ENCODE results near the gene OXGR1.

Gene OXGR1

DNA sequence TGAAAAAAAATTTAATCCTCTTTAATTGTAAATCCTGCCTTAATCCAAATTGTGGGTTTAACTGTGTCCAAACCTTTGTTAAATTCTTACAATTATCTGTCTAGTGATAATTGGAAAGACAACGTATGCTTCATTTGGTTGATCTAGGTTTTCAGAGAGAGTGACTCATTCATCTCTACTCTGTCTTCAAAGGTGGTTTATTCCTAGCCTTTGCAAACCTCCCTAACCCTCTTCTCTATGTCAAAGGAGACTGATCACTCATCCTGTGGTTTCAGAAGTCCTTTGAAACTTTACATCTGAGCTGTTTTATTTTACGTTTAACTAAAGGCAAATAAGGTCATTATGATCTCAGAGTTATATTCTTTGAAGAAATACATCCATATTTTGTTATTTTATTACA lies 8.8 kb upstream of the OXGR1 start:
- no peaks in the 10 kb centered on the region for H3K27me3 ChIP-seq (ENCODE audit: insufficient read depth, low read depth)

GRCh38 chr13:97002581-97002980 lies 8.3 kb upstream of the OXGR1 start:
- Histone ChIP-seq H3K4me1 (ENCODE audit: low read depth, poor library complexity, severe bottlenecking) (no peaks in the 10 kb centered on the region), H3K4me3 (IDR thresholded peaks at IDR 0.05; ENCODE audit: insufficient read depth, low read depth, low read length) (no peak overlapping the region), H3K9ac (no peak overlapping the region), H3K27me3 (ENCODE audit: insufficient read depth, low read depth) (no peaks in the 10 kb centered on the region), H3K4me2 (no peak overlapping the region), H2AFZ (ENCODE audit: low read depth) (no peak overlapping the region), H3K27ac (no peak overlapping the region), H3K79me2 (ENCODE audit: insufficient read depth, low read depth) (no peaks in the 10 kb centered on the region), H4K20me1 (ENCODE audit: insufficient read depth) (no peaks in the 10 kb centered on the region), H3K36me3 (ENCODE audit: insufficient read depth) (no peaks in the 10 kb centered on the region)
- TF ChIP-seq, protein P1, sequence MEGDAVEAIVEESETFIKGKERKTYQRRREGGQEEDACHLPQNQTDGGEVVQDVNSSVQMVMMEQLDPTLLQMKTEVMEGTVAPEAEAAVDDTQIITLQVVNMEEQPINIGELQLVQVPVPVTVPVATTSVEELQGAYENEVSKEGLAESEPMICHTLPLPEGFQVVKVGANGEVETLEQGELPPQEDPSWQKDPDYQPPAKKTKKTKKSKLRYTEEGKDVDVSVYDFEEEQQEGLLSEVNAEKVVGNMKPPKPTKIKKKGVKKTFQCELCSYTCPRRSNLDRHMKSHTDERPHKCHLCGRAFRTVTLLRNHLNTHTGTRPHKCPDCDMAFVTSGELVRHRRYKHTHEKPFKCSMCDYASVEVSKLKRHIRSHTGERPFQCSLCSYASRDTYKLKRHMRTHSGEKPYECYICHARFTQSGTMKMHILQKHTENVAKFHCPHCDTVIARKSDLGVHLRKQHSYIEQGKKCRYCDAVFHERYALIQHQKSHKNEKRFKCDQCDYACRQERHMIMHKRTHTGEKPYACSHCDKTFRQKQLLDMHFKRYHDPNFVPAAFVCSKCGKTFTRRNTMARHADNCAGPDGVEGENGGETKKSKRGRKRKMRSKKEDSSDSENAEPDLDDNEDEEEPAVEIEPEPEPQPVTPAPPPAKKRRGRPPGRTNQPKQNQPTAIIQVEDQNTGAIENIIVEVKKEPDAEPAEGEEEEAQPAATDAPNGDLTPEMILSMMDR (conservative IDR thresholded peaks at IDR 0.05; ENCODE audit: low read depth, low read length): no peak

More for the DNA sequence above, 8.8 kb upstream of the OXGR1 start:
- Histone ChIP-seq H4K20me1 (ENCODE audit: insufficient read depth) (no peaks in the 10 kb centered on the region), H3K9ac (no peak overlapping the region), H3K4me1 (ENCODE audit: low read depth, poor library complexity, severe bottlenecking) (no peaks in the 10 kb centered on the region), H3K27ac (no peak overlapping the region), H2AFZ (ENCODE audit: low read depth) (no peak overlapping the region), H3K4me3 (IDR thresholded peaks at IDR 0.05; ENCODE audit: insufficient read depth, low read depth, low read length) (no peak overlapping the region), H3K79me2 (ENCODE audit: insufficient read depth, low read depth) (no peaks in the 10 kb centered on the region), H3K4me2 (no peak overlapping the region), H3K36me3 (ENCODE audit: insufficient read depth) (no peaks in the 10 kb centered on the region)
- TF ChIP-seq, protein P1 (conservative IDR thresholded peaks at IDR 0.05; ENCODE audit: low read depth, low read length): no peak

DNA sequence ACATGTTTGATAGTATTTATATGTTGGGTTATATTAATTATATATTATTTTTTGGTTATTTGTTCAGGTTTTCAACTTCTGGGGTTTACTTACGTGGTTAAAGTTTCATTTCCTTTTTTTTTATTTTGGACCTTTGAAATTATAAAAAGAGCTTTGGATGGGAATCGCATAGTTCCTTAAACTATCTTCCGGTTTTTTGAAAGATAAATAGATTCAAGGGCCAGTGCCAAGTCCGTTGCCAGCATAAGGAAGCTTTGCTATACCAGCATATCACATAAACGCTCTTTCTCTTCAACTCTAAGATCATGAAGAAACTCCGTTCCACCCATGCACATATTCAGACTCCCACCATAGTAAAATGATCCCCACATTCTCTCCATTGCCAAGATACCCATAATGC lies 7.4 kb upstream of the OXGR1 start:
- H3K4me3 ChIP-seq (IDR thresholded peaks at IDR 0.05; ENCODE audit: insufficient read depth, low read depth, low read length): no peak overlapping the region
- no peaks in the 10 kb centered on the region for H3K27me3 ChIP-seq (ENCODE audit: insufficient read depth, low read depth)
- no peaks in the 10 kb centered on the region for H3K4me1 ChIP-seq (ENCODE audit: low read depth, poor library complexity, severe bottlenecking)
- no peaks in the 10 kb centered on the region for H4K20me1 ChIP-seq (ENCODE audit: insufficient read depth)
- H3K9ac ChIP-seq: no peak overlapping the region
- TF ChIP-seq, protein P1 (conservative IDR thresholded peaks at IDR 0.05; ENCODE audit: low read depth, low read length): no peak
- no peak overlapping the region for H2AFZ ChIP-seq (ENCODE audit: low read depth)
- no peaks in the 10 kb centered on the region for H3K79me2 ChIP-seq (ENCODE audit: insufficient read depth, low read depth)
- no peak overlapping the region for H3K4me2 ChIP-seq
- H3K27ac ChIP-seq: no peak overlapping the region
- no peaks in the 10 kb centered on the region for H3K36me3 ChIP-seq (ENCODE audit: insufficient read depth)

GRCh38 chr13:97000295-97000925 lies 6.1 kb upstream of the OXGR1 start:
- Histone ChIP-seq H3K27me3 (ENCODE audit: insufficient read depth, low read depth) (no peaks in the 10 kb centered on the region), H3K4me3 (IDR thresholded peaks at IDR 0.05; ENCODE audit: insufficient read depth, low read depth, low read length) (no peak overlapping the region), H2AFZ (ENCODE audit: low read depth) (no peak overlapping the region), H3K79me2 (ENCODE audit: insufficient read depth, low read depth) (no peaks in the 10 kb centered on the region), H3K4me2 (no peak overlapping the region), H3K27ac (no peak overlapping the region), H3K9ac (no peak overlapping the region), H3K36me3 (ENCODE audit: insufficient read depth) (no peaks in the 10 kb centered on the region), H4K20me1 (ENCODE audit: insufficient read depth) (no peaks in the 10 kb centered on the region), H3K4me1 (ENCODE audit: low read depth, poor library complexity, severe bottlenecking) (no peaks in the 10 kb centered on the region)
- TF ChIP-seq, protein P1 (conservative IDR thresholded peaks at IDR 0.05; ENCODE audit: low read depth, low read length): no peak
